T-helper 2 cell (primary cell): ENCODE results near the gene ZNF175.
A peak's percentile ranks its signal among the peaks of the same experiment; 100 is the strongest.
"Not testable (repeated sequence)": the region's sequence is repeated elsewhere in the genome, so short reads cannot be mapped to it uniquely, and the experiment has no call there.

Experiments
- DNase-seq, 5 experiments: peaks; one replicate each; pipeline versions ENCODE4 v3.0.0 to v3.0.0-alpha.2; 2012 to 2022

ZNF175 gene

DNA sequence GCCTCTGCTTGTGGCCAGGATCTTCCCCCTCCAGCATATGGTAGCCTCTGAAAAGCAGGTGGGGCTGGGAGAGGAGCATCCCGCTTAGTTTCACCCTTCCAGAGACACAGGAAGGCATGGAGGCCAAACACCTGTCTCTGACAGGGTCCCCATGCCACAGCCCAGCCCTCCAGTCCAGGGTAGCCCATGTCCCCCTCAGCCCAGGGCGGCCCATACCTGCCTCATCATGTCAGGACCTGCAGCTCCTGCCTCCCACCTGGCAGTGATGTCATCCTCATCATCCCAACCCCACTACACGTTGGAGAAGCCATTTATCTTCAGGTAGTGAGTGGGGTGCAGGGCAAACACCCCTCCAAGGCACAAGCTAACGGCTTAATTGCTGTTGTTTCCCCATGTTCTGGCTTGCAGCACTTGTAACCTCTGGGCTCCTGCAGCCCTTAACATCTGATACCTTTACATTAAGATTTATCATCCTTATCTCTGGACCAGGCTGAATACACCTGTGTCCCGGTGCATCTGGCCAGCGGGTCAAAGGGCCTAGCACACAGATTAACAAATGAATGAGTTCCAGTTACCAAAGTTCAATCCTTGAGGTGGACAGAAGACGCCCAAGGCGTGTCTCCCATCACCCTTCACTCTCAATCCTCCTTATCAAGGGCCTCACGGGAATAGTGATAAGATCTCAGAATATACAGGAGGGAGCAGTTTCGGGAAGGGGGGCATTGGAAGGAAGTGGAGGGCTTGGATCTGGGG is 22.2 kb downstream of the ZNF175 start:
- DNase-seq, result no peak

- peak; percentile 90 to 98 (median 93) for DNase-seq
These were observed 23.1 kb downstream of the ZNF175 start for GRCh38 chr19:51593969-51594773.

DNA sequence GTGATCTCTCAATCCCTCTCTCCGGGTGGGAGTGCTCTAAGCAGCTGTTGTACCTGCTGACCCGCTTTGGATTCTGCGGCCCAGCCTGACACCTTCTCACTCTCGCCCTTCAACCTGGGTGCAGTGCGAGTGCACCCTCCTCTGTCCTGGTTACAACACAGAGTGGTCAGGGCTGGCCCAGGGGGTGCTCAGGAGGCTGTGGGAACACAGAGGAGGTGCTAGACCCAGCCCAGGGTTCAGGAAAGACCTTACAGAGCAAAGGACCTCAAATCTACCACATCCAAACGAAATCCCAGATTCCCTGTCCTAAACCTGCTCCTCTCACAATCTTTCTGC is 23.7 kb downstream of the ZNF175 start:
- DNase-seq, result no peak

DNA sequence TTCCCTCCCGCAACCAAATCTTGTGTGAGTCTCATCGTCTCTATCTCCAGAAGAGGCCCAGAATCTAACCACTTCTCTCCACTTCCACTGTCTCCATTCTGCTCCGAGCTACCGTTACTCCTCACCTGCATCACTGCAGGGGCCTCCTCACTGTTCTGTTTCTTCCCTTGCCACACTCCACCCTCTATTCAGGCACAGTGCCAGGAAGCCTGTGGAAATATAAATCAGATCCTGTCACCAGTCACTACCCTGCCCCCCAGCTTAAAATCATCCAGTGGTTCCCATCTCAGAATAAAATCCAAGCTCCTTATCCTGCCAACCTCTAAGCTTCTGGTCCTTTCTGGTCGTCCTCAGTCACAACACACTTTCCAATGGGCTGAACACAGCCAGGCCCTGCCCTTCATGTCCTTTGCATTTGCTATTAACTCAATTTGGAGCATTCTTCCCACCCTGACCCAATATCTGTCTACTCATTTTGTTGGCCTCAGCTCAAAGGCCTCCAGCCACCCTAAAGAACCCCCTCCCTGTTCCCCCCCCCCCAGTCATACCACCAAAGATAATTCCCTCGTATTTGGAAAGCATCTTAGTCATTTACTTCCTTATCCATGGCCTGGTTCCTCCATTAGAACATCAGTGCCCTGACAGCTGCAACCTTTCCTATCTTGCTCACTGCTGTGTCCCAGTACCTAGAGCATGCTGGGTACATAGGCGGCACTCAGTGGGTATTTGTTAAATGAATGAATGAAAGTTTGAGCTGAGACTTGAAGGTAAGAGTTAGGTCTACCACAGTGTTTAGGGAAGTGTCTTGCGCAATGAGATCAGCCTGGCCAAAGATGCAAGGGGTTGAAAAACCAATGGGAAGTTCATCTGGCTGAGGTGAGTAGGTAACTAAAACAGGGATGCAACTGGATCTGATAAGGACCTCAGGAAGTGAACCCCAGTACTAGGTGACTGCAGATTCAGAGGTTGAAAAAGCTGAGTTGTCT is 24.4 kb downstream of the ZNF175 start:
- no peak for DNase-seq

DNA sequence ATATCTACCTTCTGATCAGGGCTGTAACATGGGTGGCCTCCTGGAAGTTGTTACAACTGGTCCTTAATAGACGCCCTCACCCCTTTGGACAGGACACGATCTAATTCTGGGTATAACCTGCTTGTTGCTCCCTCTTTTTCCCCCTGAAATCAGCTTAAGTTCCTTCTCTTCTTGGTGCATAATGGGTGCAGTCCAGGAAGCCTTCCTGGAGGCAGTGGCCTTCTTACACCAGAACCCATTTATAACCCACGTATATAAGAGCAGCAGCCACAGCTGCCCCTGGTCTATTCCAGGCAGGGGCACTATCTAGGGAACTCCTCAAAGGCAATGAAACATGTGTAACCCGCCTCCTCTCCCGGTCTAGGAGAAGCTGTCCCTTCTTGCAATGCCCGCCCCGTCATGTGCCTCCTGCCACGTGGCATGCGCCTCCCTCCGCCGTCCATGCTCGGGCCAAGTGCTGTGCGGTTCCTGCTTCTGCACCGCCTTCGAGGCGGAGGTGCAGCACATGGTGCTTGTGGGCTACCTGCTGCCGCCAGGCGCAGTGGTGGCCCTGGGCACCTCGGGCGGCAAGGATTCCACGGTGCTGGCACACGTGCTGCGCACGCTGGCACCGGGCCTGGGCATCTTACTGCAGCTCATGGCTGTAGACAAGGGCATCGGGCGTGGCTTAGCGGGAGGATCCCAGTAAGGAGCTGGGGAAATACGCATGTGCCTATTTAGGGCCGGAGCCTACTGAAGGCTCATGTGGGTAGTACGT is 27.3 kb downstream of the ZNF175 start:
- DNase-seq, result no peak

- no peak for DNase-seq
These were observed 28.0 kb downstream of the ZNF175 start for GRCh38 chr19:51599084-51599483.

DNA sequence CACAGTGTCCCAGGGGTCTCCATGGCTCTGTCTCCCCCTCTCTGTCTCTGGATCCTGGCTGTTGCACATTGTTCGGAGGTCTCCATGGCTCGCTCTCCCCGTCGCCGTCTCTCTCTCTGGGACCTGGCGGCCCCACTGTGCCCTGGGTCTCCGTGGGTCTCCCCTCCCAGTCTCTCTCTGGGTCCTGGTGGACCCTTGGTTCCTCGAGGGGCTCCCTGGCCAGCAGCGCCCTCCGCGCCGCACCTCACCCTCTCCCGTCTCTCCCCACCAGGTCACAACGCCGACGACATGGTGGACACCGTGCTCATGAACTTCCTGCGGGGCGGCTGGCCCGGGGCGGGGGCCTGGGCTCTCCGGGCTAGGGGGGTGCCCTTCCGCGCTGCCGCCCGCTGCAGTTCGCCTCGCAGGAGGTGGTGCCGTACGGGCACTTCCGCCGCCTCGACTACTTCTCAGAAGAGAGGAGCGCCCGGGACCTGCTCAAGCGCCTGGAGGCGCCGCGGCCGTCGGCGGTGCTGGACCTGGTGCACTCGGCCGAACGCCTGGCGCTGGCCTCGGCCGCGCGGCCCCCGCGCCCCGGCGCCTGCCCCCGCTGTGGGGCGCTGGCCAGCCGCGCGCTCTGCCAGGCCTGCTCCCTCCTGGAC is 30.0 kb downstream of the ZNF175 start:
- no peak for DNase-seq

DNA sequence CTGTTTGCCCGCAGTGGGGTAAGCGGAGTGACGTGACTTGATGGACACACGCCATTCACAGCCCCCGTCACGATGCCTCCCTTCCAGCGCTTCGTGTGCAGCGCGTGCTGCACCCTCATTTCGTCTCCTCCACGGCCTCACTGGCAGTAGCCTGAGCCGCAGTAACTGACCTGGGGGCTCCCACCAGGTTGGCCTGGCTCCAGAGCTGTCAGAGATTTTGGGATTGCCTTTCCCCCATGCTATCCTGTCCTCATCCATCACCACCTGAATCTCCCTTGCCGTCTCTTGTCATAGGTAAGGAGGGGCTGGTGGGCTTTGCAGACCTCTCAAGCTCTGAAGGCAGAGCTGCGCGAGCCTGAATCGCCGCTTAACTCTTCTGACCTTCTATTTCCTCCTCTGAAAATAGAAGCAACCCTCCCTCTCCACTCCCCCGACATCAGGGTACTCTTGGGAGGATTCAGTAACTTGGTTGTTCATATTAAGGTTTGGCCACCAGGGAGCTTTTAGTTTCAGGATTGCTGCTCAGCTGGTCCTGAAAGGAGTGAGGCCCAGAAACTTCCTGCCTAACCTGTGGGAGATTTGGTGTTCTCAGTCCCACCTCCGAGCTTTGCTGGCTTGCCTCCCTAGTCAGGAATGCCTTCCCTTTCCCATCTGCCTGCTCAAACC is 31.2 kb downstream of the ZNF175 start:
- no peak for DNase-seq

- peak in 1 of 5 experiments; percentile 65 for DNase-seq
These were observed 36.0 kb downstream of the ZNF175 start for GRCh38 chr19:51607077-51607476.

- peak in 3 of 5 experiments; percentile 23 to 49 (median 46) for DNase-seq
These were observed 37.0 kb downstream of the ZNF175 start for GRCh38 chr19:51607920-51608562.

GRCh38 chr19:51610576-51610975 is 39.5 kb downstream of the ZNF175 start:
- no peak for DNase-seq

DNA sequence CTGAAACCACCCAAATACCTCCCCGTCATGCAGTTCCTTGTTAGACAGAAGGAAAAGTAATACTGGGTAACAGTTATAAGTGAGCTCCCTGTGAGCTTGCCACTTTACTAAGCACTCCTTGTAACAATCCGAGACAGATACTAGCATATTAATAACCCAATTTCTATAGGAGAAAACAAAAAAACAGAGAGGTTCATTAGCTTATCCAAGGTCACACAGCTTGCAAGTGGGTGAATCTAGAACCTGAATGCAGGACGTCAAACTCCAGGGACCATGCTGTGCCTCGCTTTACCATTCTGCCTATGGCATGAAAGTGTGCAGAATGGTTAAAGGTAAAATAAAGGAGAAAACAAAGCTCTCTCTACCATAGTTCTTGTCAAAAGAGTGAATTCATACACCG is 43.7 kb downstream of the ZNF175 start:
- DNase-seq, result no peak

DNA sequence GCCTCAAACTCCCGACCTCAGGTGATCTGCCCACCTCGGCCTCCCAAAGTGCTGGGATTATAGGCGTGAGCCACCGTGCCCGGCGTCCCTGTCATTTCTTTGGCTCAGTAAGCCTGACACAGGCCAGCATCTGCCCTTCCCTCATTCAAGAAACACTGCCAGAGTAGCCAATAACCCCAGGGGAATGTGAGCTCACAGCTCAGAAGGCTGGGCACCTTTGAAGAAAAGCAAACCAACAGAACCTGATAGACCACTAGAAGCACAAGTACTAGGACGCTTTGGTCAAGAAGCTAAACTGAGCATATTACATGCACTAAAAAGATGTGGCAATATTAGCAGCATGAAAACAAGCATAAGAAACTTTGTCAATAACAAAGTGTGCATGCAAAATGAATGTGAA is 44.9 kb downstream of the ZNF175 start:
- no peak for DNase-seq

GRCh38 chr19:51621178-51621577 is 50.1 kb downstream of the ZNF175 start:
- DNase-seq, result no peak

DNA sequence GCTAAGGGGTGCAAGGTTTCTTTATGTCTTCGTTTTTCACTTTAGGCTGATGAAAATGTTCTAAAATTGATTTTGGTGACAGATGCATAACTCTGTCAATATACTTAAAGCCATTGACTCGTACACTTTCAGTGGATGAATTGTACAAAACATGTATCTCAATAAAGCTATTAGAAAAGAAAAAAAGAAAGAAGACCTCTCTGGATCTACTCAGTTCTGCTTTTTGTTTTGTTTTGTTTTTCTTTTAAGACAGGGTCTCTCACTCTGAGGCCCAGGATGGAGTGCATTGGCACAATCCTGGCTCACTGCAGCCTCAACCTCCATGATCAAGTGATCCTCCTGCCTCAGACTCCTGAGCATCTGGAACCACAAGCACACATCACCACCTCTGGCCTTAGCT is 55.6 kb downstream of the ZNF175 start:
- DNase-seq, result no peak

DNA sequence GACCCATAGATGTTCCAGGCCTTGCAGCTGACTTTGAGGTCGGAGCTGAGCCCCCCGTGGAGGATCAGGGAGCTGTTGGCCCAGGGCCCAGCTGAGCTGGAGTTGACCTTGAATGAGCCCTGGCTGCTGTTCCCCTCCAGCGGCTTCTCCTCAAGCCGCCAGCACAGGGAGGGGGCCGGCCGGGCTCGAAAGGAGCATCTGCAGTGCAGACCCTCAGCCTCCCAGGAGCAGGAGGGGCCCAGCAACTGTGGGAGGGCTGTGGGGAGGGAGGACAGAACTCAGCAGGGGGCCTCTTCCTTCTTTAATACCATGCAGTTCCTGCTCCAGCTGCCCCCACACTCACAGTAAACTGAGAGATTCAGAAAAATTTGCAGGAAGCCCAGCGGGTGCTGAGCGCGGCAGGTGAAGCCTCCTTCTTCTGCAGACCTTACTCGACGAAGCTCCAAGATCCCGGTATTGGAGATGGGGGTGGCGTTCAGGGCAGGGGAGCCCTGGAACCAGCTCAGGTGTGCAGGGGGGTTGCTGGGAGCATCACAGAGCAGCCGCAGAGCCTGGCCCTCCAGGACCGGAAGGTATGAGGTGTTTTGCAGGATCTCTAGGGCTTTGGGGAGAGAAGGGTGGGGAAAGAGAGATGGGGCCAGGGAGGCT is 56.5 kb downstream of the ZNF175 start:
- no peak for DNase-seq

- peak in 1 of 5 experiments; percentile 3 for DNase-seq
These were observed 57.3 kb downstream of the ZNF175 start for GRCh38 chr19:51628153-51628939.

GRCh38 chr19:51630315-51630714 is 59.2 kb downstream of the ZNF175 start, which contains the start of gene SIGLEC5:
Gene SIGLEC5 (minus strand): TSS chr19:51630401. CDS start chr19:51630335, 66 bp downstream.
- not testable (repeated sequence) for DNase-seq

DNA sequence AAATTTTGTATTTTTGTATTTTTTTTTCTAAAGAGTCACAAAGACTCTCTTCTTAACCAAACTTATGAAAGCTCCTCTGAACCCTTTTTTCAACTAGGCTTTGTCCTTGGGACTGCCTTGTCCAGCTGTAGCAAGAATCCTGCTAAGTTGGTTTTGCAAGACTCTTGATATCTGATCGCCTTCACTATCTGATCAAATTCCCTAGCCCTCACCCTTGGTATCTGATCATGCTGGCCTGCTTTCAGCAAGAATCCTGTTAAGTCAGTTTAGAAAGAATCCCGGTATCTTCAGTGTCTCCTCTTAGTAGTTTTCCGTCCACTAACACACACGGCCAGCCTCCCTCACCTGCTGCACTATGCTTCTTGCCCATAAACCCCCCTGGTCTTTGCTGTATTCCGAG is 61.0 kb downstream of the ZNF175 start:
- DNase-seq, result no peak
